22Rv1 (cell line): Measurements from ENCODE around the gene GANC.
A peak's percentile ranks its signal among the peaks of the same experiment; 100 is the strongest.

Experiments used
- ZFX ChIP-seq: fragments of 450-650 bp; IDR thresholded peaks from 2 replicates; pipeline ENCODE4 v1.6.1; 2017; ENCODE audit warnings: antibody characterized with exemption, borderline replicate concordance
- TF ChIP-seq, protein P1 (sequence below): fragments of 450-650 bp; IDR thresholded peaks from 2 replicates; pipeline ENCODE4 v1.5.1; 2017; ENCODE audit warnings: mild to moderate bottlenecking

DNA sequence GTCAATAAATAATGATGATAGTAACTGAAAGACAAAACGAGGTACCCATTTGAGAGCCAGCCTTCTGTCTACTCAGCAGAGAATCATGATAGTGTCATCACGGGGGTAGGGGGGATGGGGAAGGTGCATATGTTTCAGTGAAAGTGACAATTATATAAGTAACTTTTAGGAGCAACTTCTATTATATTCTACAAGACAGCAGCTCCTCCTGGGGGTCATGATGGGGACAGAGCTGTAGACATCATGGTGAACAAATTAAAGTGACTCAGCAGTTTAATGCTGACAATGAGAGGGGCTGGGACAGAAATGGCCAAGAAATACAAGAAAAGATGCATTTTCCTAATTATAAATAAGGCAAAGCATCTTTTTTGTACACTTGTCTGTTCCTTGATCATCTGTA is 98.1 kb downstream of the GANC start:
- TF ChIP-seq, protein P1, sequence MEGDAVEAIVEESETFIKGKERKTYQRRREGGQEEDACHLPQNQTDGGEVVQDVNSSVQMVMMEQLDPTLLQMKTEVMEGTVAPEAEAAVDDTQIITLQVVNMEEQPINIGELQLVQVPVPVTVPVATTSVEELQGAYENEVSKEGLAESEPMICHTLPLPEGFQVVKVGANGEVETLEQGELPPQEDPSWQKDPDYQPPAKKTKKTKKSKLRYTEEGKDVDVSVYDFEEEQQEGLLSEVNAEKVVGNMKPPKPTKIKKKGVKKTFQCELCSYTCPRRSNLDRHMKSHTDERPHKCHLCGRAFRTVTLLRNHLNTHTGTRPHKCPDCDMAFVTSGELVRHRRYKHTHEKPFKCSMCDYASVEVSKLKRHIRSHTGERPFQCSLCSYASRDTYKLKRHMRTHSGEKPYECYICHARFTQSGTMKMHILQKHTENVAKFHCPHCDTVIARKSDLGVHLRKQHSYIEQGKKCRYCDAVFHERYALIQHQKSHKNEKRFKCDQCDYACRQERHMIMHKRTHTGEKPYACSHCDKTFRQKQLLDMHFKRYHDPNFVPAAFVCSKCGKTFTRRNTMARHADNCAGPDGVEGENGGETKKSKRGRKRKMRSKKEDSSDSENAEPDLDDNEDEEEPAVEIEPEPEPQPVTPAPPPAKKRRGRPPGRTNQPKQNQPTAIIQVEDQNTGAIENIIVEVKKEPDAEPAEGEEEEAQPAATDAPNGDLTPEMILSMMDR, result peak; percentile 23; the same call in 1 of the 2 replicates
- TF ChIP-seq ZFX, result no peak
